Measurements from ENCODE around the gene WNT7B.

WNT7B gene

GRCh38 chr22:45994491-45995404, 17.8 kb upstream of the WNT7B start:
- no peak for DNase-seq

GRCh38 chr22:45993841-45994240, 16.9 kb upstream of the WNT7B start:
- DNase-seq, result no peak

- DNase-seq, result no peak
Measured at GRCh38 chr22:45993143-45993692, 16.3 kb upstream of the WNT7B start.

- DNase-seq, result no peak
Measured at GRCh38 chr22:45992737-45993136, 15.8 kb upstream of the WNT7B start.

GRCh38 chr22:45991098-45991497, 14.1 kb upstream of the WNT7B start:
- DNase-seq, result no peak

- DNase-seq, result no peak
Measured at GRCh38 chr22:45987136-45987861, 10.3 kb upstream of the WNT7B start.

- no peak for DNase-seq
Measured at GRCh38 chr22:45984316-45984916, 7.5 kb upstream of the WNT7B start.

GRCh38 chr22:45983797-45984196, 6.8 kb upstream of the WNT7B start:
- DNase-seq, result no peak

GRCh38 chr22:45980761-45981160, 3.8 kb upstream of the WNT7B start:
- no peak for DNase-seq

- DNase-seq, result no peak
Measured at GRCh38 chr22:45980268-45980570, 3.3 kb upstream of the WNT7B start.

GRCh38 chr22:45978275-45978713, 1.3 kb upstream of the WNT7B start:
- no peak for DNase-seq

GRCh38 chr22:45977551-45978274, 751 bp upstream of the WNT7B start:
- no peak for DNase-seq

- DNase-seq, result no peak
Measured at GRCh38 chr22:45976254-45977002, 534 bp downstream of the WNT7B start.

GRCh38 chr22:45975164-45976161, 1.5 kb downstream of the WNT7B start:
- no peak for DNase-seq

GRCh38 chr22:45974498-45974897, 2.5 kb downstream of the WNT7B start:
- DNase-seq, result no peak

GRCh38 chr22:45972889-45973253, 4.1 kb downstream of the WNT7B start:
- no peak for DNase-seq

GRCh38 chr22:45972091-45972888, 4.7 kb downstream of the WNT7B start:
- no peak for DNase-seq

GRCh38 chr22:45971408-45972028, 5.4 kb downstream of the WNT7B start:
- DNase-seq, result no peak

- DNase-seq, result no peak
Measured at GRCh38 chr22:45970705-45971407, 6.1 kb downstream of the WNT7B start.
